GM19193 (cell line): Measurements from ENCODE around the gene PRR29.

Source experiments
- POLR2A ChIP-seq: IDR thresholded peaks from 4 replicates; pipeline ENCODE4 v1.6.1; 2011; ENCODE audit not compliant: insufficient read depth, insufficient read length; ENCODE audit errors: extremely low read depth

The PRR29 gene

GRCh38 chr17:63987221-63988126, 10.7 kb upstream of the PRR29 start:
- no peak for TF ChIP-seq POLR2A

GRCh38 chr17:63988127-63988478, 10.0 kb upstream of the PRR29 start:
- TF ChIP-seq POLR2A: no peak

- TF ChIP-seq POLR2A: no peak
These were observed 9.2 kb upstream of the PRR29 start for GRCh38 chr17:63988741-63989621.

- no peak for TF ChIP-seq POLR2A
These were observed 8.4 kb upstream of the PRR29 start for GRCh38 chr17:63989622-63990345.

GRCh38 chr17:63991611-63992010, 6.5 kb upstream of the PRR29 start:
- no peak for TF ChIP-seq POLR2A

GRCh38 chr17:63993368-63993985, 4.7 kb upstream of the PRR29 start:
- no peak for TF ChIP-seq POLR2A

GRCh38 chr17:63995626-63996025, 2.5 kb upstream of the PRR29 start:
- no peak for TF ChIP-seq POLR2A

GRCh38 chr17:63996430-63997182, 1.5 kb upstream of the PRR29 start:
- TF ChIP-seq POLR2A: no peak

GRCh38 chr17:63997341-63998048, 656 bp upstream of the PRR29 start:
- no peak for TF ChIP-seq POLR2A

GRCh38 chr17:63998721-63999679, 849 bp downstream of the PRR29 start:
- no peak for TF ChIP-seq POLR2A

- no peak for TF ChIP-seq POLR2A
These were observed 1.8 kb downstream of the PRR29 start for GRCh38 chr17:63999680-64000531.
